SK-N-SH treated with all-trans-retinoic acid at 6 μM for 48 hours (cell line): ENCODE data around the gene NSUN4.

Experiments
- ATAC-seq: fragments of 200-7000 bp; cut with Tn5 transposase; 3 replicates; pipeline ENCODE4 v1.9.1; 2020; ENCODE audit warnings: mild to moderate bottlenecking, moderate library complexity
- ARNTL ChIP-seq: fragments of 450-650 bp; formaldehyde crosslinking; IDR thresholded peaks from 2 replicates; pipeline ENCODE4 v1.5.0; 2020; ENCODE audit warnings: low read depth, mild to moderate bottlenecking, moderate library complexity, borderline replicate concordance
- BACH2 ChIP-seq: fragments of 250-450 bp; sonication (Bioruptor Pico); IDR thresholded peaks from 2 replicates; pipeline ENCODE4 v1.9.0; 2021; ENCODE audit warnings: mild to moderate bottlenecking, borderline replicate concordance
- CREB5 ChIP-seq: fragments of 250-450 bp; sonication (Bioruptor Pico); IDR thresholded peaks from 2 replicates; pipeline ENCODE4 v1.5.1; 2020; ENCODE audit warnings: low read depth, mild to moderate bottlenecking, moderate library complexity
- CSDC2 ChIP-seq: fragments of 250-450 bp; sonication (Bioruptor Pico); IDR thresholded peaks from 2 replicates; pipeline ENCODE4 v1.5.0; 2020; ENCODE audit warnings: mild to moderate bottlenecking, moderate library complexity
- CSRNP3 ChIP-seq: fragments of 250-450 bp; sonication (Bioruptor Pico); IDR thresholded peaks from 2 replicates; pipeline ENCODE4 v1.5.1; 2021; ENCODE audit warnings: mild to moderate bottlenecking, moderate library complexity
- ESRRG ChIP-seq: fragments of 250-450 bp; sonication (Bioruptor Pico); IDR thresholded peaks from 2 replicates; pipeline ENCODE4 v1.6.1; 2021; ENCODE audit warnings: mild to moderate bottlenecking
- OSR1 ChIP-seq: fragments of 250-450 bp; sonication (Bioruptor Pico); IDR thresholded peaks from 2 replicates; pipeline ENCODE4 v1.8.0; 2022; ENCODE audit warnings: moderate library complexity, mild to moderate bottlenecking, inconsistent platforms
- PATZ1 ChIP-seq: fragments of 250-450 bp; sonication (Bioruptor Pico); IDR thresholded peaks from 2 replicates; pipeline ENCODE4 v1.8.0; 2020; ENCODE audit warnings: mild to moderate bottlenecking, moderate library complexity, borderline replicate concordance
- POU6F1 ChIP-seq: fragments of 250-450 bp; sonication (Bioruptor Pico); IDR thresholded peaks from 2 replicates; pipeline ENCODE4 v1.8.0; 2021; ENCODE audit warnings: low read depth, mild to moderate bottlenecking, moderate library complexity, borderline replicate concordance
- PPARA ChIP-seq: fragments of 250-450 bp; sonication (Bioruptor Pico); IDR thresholded peaks from 2 replicates; pipeline ENCODE4 v1.5.0; 2020; ENCODE audit warnings: mild to moderate bottlenecking, borderline replicate concordance
- RARB ChIP-seq: fragments of 250-450 bp; sonication (Bioruptor Pico); IDR thresholded peaks from 2 replicates; pipeline ENCODE4 v1.8.0; 2021; ENCODE audit warnings: mild to moderate bottlenecking, moderate library complexity
- SNAI2 ChIP-seq: fragments of 250-450 bp; sonication (Bioruptor Pico); IDR thresholded peaks from 2 replicates; pipeline ENCODE4 v1.5.0; 2020; ENCODE audit warnings: mild to moderate bottlenecking, moderate library complexity
- TCF4 ChIP-seq: fragments of 250-450 bp; sonication (Bioruptor Pico); IDR thresholded peaks from 2 replicates; pipeline ENCODE4 v1.8.0; 2021; ENCODE audit warnings: mild to moderate bottlenecking, moderate library complexity, borderline replicate concordance
- TOX ChIP-seq: fragments of 250-450 bp; sonication (Bioruptor Pico); IDR thresholded peaks from 2 replicates; pipeline ENCODE4 v1.8.0; 2021; ENCODE audit warnings: mild to moderate bottlenecking, moderate library complexity, borderline replicate concordance
- TSHZ2 ChIP-seq: fragments of 250-450 bp; sonication (Bioruptor Pico); IDR thresholded peaks from 2 replicates; pipeline ENCODE4 v1.5.0; 2020; ENCODE audit warnings: mild to moderate bottlenecking, moderate library complexity
- ZC3H10 ChIP-seq: fragments of 250-450 bp; sonication (Bioruptor Pico); IDR thresholded peaks from 2 replicates; pipeline ENCODE4 v1.5.1; 2021; ENCODE audit warnings: mild to moderate bottlenecking, moderate library complexity
- ZFP30 ChIP-seq: fragments of 450-650 bp; formaldehyde crosslinking; IDR thresholded peaks from 2 replicates; pipeline ENCODE4 v1.5.0; 2022; ENCODE audit warnings: mild to moderate bottlenecking, moderate library complexity
- ZNF565 ChIP-seq: fragments of 450-650 bp; formaldehyde crosslinking; conservative IDR thresholded peaks from 2 replicates; pipeline ENCODE4 v1.5.0; 2020; ENCODE audit warnings: low read depth, mild to moderate bottlenecking, moderate library complexity
- ZNF70 ChIP-seq: fragments of 450-650 bp; formaldehyde crosslinking; IDR thresholded peaks from 2 replicates; pipeline ENCODE4 v1.5.0; 2020; ENCODE audit warnings: mild to moderate bottlenecking, moderate library complexity
- ZNF8 ChIP-seq: fragments of 450-650 bp; formaldehyde crosslinking; IDR thresholded peaks from 2 replicates; pipeline ENCODE4 v1.5.0; 2020; ENCODE audit warnings: mild to moderate bottlenecking, moderate library complexity

NSUN4 gene

GRCh38 chr1:46401964-46402626 is 61.5 kb downstream of the NSUN4 start:
- TF ChIP-seq ZNF70 (CRISPR knock-in tag) (no peak), CREB5 (CRISPR knock-in tag) (no peak), OSR1 (CRISPR knock-in tag) (no peak), TCF4 (CRISPR knock-in tag) (no peak), PPARA (CRISPR knock-in tag) (no peak), ZNF565 (CRISPR knock-in tag) (no peak), CSDC2 (CRISPR knock-in tag) (no peak), RARB (no peak), SNAI2 (CRISPR knock-in tag) (no peak), ARNTL (no peak), CSRNP3 (no peak), POU6F1 (CRISPR knock-in tag) (no peak), PATZ1 (no peak), BACH2 (CRISPR knock-in tag) (no peak), ZC3H10 (CRISPR knock-in tag) (no peak)
- peak; percentile 66 for ATAC-seq

- TF ChIP-seq OSR1 (CRISPR knock-in tag): no peak
- TF ChIP-seq CSDC2 (CRISPR knock-in tag): no peak
- TF ChIP-seq CREB5 (CRISPR knock-in tag): no peak
- no peak for TF ChIP-seq PPARA (CRISPR knock-in tag)
- no peak for TF ChIP-seq ZNF565 (CRISPR knock-in tag)
- no peak for TF ChIP-seq ZFP30
- TF ChIP-seq SNAI2 (CRISPR knock-in tag): no peak
- no peak for TF ChIP-seq RARB
- TF ChIP-seq TSHZ2 (CRISPR knock-in tag): no peak
- TF ChIP-seq TOX (CRISPR knock-in tag): no peak
- no peak for TF ChIP-seq ZNF70 (CRISPR knock-in tag)
- no peak for TF ChIP-seq ARNTL
- no peak for TF ChIP-seq TCF4 (CRISPR knock-in tag)
- no peak for TF ChIP-seq ESRRG (CRISPR knock-in tag)
- TF ChIP-seq BACH2 (CRISPR knock-in tag): no peak
- TF ChIP-seq ZNF8: no peak
- TF ChIP-seq POU6F1 (CRISPR knock-in tag): no peak
- no peak for ATAC-seq
These were observed 63.3 kb downstream of the NSUN4 start for GRCh38 chr1:46403916-46404315.
